GM21529 (cell line): ENCODE data around the gene NMNAT2.

Experiments used
- ATAC-seq: cut with Tn5 transposase; IDR thresholded peaks from one replicate; pipeline ENCODE4 v1.9.1; 2021; ENCODE audit not compliant: unreplicated experiment

NMNAT2 gene

DNA sequence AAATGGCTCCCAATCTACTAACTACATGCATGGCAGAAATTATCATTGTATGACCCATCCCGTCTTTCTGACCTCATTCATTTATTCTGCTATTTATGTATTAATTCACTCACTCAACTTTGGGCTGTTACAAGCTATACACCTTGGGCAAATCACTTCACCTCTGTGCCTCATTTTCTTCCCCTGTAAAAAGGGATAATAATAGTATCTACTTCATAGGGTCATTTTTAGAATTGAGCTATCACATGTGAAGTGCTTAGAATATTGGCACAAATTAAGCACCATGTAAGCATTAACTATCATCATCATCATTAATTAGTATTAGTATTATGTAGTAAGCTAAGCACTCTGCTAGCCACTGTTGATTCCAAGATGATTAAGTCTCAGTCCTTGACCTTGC, 52.1 kb downstream of the NMNAT2 start:
- no peak for ATAC-seq

GRCh38 chr1:183365676-183366075, 52.5 kb downstream of the NMNAT2 start:
- no peak for ATAC-seq

DNA sequence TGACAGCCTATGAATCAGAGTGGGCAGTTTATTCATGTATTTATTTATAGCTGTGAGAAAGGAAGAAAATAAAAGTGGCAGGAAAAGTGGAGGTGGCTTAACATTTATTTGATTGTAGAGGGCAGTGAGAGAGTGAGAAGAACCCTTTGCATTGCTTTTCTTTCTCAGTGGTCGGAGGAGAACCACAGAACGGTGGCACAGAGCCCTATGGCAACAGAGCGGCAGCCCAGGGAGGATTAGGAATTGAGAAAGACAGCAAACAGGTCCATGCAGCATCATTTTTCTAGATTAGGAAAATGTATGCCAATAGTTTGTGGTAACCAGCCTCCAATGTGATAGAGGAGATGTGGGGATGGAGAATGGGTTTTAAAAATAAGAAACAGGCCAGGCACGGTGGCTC, 53.1 kb downstream of the NMNAT2 start:
- no peak for ATAC-seq

DNA sequence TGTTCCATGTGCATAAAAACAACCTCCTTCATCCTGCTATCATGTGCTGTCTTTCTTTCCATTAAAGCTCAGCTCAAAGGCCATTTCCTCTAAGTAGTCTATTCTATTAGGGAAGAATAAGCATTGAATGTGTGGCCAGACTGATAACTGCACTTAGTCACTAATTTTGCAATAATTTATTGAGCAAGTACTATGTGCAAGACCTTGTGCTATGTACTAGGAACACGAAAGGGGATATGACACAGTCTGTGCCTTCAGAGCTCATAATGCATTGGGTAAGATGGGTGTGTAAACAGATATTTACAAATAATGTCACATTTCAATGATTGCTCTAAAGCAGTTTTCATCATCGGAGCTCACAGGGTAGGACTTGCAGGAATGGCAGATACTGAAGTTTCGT, 54.2 kb downstream of the NMNAT2 start:
- no peak for ATAC-seq

- no peak for ATAC-seq
Measured at GRCh38 chr1:183361081-183361480, 57.1 kb downstream of the NMNAT2 start.

GRCh38 chr1:183360473-183360872, 57.7 kb downstream of the NMNAT2 start:
- ATAC-seq: no peak

DNA sequence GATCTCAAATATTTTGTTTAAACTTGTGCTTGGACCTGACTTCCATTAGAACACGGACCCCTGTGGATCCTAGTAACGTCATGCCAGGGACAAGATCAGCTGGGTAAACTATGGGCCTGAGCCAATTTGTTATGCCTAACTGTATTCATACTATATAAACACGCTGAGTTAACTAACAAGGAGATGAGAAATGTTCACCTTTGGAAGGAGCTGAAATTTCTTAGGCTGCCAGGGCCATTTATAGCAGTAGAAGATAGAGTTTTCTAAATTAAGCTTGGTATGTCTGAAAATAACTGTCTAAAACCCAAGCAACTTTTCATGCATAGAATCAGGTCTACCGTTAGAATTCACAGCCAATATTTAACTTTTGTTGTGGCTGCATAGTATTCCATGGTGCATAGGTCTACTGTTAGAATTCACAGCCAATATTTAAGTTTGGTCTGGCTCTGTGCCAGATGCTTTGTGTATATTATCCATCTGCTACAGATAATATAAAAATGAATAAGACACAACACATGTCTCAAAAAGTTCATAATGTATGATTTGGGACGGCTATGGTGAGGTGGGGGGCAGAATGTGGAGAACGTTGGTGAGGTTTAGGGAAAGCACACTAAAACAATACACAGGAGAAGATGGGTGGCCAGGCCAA, 61.5 kb downstream of the NMNAT2 start:
- ATAC-seq: no peak

DNA sequence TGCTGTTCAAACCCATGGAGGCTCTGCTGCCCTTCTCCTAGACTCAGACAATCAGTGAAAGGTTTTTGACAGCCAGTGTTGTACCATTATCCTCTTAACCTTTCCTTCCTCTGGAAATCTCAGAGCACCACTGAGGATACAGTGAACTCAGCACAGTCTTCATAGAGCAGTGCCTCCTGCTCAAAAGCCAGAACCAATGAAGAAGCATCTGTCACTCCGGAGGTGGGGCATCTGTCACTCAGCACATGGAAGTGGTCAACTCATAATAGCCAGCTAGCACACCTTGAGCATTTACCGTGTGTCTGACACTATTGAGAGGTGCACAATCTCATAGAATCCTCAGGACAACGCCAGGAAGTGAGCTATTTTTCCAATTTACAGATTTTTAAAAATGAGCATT, 62.4 kb downstream of the NMNAT2 start:
- no peak for ATAC-seq

GRCh38 chr1:183355181-183355580, 63.0 kb downstream of the NMNAT2 start:
- no peak for ATAC-seq

GRCh38 chr1:183353597-183353996, 64.6 kb downstream of the NMNAT2 start:
- ATAC-seq: no peak

- no peak for ATAC-seq
Measured at GRCh38 chr1:183349201-183349711, 68.9 kb downstream of the NMNAT2 start.

GRCh38 chr1:183346276-183346732, 71.9 kb downstream of the NMNAT2 start:
- ATAC-seq: no peak

GRCh38 chr1:183339556-183340167, 78.5 kb downstream of the NMNAT2 start:
- ATAC-seq: no peak

GRCh38 chr1:183331091-183331742, 87.0 kb downstream of the NMNAT2 start:
- ATAC-seq: no peak

- no peak for ATAC-seq
Measured at GRCh38 chr1:183330335-183330734, 87.8 kb downstream of the NMNAT2 start.

GRCh38 chr1:183328371-183328770, 89.8 kb downstream of the NMNAT2 start:
- no peak for ATAC-seq

DNA sequence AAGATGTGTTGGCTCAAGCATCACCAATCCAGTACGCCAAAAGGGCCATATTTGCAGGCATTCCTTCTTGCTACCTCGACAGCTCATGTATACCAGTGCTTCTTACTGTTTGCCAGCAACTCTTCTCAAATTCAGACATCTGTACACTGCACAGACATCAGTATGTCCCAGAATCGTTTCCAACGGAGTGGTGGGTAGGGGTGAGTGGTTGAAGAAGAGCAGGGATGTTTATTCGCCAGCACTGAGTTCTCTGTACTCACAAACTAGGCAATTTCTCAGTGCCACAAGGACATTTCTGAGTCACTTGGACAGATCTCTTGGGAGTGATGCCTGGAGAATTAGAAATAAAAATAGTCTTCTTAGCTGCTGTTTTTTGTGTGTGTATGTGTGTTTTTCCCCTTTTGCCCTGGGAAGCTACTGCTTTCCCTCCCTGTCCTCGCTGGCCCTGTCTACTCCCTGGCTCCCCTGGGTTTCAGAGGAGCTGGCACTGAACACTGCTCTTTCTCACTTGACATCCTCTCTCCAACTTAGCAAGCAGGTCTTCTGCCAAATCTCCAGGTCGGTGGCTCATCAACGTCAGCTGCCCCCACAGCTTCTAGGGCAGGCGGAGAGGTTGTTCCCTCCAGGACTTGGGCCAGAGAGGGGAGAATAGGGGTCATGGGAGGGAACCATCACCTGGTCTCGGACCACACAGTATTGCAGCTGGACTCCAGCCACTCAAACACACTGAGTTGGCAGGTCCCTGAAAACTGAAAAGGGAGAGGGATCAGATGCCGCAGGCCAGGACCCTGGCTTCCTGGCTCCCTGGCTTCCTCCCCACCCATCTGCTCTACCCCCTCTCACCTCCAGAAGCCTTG, 90.5 kb downstream of the NMNAT2 start:
- no peak for ATAC-seq

DNA sequence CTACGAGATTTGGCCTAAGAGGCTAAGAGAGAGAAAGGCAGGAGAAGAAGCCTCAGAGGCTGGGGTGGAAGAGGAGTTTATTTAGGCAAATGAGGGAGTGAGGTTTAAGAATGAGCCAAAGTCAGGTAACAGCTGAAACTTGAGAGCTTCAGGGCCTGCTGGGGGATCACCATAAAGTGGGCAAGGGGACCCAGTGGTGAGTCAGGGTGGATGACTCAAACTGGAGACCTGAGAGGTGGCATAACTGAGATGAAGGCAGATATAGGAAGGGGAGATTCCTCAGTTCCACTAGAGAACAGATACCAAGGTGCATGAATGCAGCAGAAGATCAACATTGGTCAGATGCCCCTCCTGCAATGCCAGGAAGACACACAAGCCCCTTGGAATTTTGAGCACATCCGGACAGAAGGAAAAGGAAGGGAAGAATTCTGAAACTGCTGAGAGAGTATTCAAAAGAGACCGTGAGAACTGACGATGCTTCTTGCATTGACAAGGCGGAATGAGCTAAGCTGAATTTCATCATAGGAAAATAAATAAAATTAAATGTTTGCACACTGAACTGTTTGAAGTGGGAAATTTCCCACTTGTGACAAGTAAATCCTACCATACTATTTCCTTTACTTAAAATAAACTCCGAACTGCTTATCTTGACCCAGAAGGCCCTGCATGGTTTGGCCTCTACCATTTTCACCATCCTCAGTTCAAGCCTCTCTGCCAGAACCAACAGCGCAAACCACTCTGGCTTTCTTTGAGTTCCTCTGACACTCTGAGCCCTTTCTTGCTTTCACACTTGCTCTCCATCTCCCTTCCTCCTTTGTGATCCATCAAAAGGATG, 94.1 kb downstream of the NMNAT2 start:
- no peak for ATAC-seq

GRCh38 chr1:183319606-183320005, 98.6 kb downstream of the NMNAT2 start:
- ATAC-seq: no peak

DNA sequence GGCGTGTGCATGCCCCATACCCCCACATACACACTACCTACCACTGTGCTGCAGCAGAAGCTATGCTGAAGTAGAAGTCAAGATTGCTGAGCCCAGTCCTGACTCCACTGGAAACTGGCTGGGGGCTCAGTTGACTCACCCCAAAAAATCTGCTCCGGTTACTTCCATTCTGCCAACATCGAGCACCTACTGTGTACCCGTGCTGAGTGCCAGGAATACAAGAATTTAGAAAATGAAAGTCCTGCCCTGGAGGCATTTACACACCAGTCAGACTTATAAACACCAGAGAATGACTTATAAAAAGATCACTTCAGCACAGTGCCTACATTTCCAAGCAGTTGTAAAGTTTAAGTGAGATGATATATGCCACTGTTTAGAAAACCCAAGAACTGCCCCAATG, 99.1 kb downstream of the NMNAT2 start:
- no peak for ATAC-seq
